GM18520 (cell line): Measurements from ENCODE around the gene NRIP3.

Experiments used
- ATAC-seq: cut with Tn5 transposase; IDR thresholded peaks from one replicate; pipeline ENCODE4 v1.9.1; 2021; ENCODE audit not compliant: unreplicated experiment

The NRIP3 gene

GRCh38 chr11:8933931-8934330 is 69.9 kb downstream of the NRIP3 start:
- no peak for ATAC-seq

GRCh38 chr11:8932564-8933180 is 71.1 kb downstream of the NRIP3 start, which contains the start of gene C11orf16:
TSS of gene C11orf16 (minus strand) at chr11:8932947. CDS start at chr11:8932308, 639 bp downstream.
- no peak for ATAC-seq
